Neural cell (in vitro differentiated cells): ENCODE results near the gene BBS4.

ENCODE experiments used
- CTCF ChIP-seq: fragments of 450-650 bp; IDR thresholded peaks from 2 replicates; pipeline ENCODE4 v1.5.1; 2014; ENCODE audit warnings: antibody characterized with exemption, mild to moderate bottlenecking, moderate library complexity; ENCODE audit not compliant: poor library complexity, severe bottlenecking
- EP300 ChIP-seq: fragments of 450-650 bp; conservative IDR thresholded peaks from 2 replicates; pipeline ENCODE4 v1.6.1; 2014; ENCODE audit warnings: antibody characterized with exemption, mild to moderate bottlenecking, moderate library complexity; ENCODE audit not compliant: poor library complexity, severe bottlenecking
- EZH2 ChIP-seq: fragments of 200-600, 300-800 bp; shearing (Covaris generic), sonication (generic); IDR thresholded peaks from 2 replicates; pipeline ENCODE4 v1.6.1; 2014; ENCODE audit warnings: antibody characterized with exemption, low read length, borderline replicate concordance, mild to moderate bottlenecking; ENCODE audit not compliant: insufficient read depth, poor library complexity, severe bottlenecking
- MXI1 ChIP-seq: fragments of 450-650 bp; conservative IDR thresholded peaks from 2 replicates; pipeline ENCODE4 v1.6.1; 2014; ENCODE audit warnings: antibody characterized with exemption, mild to moderate bottlenecking; ENCODE audit not compliant: poor library complexity, severe bottlenecking
- POLR2AphosphoS5 ChIP-seq: IDR thresholded peaks from 2 replicates; pipeline ENCODE4 v1.6.1; 2012
- RAD21 ChIP-seq: fragments of 450-650 bp; conservative IDR thresholded peaks from 2 replicates; pipeline ENCODE4 v1.6.1; 2014; ENCODE audit warnings: antibody characterized with exemption, mild to moderate bottlenecking, moderate library complexity
- REST ChIP-seq: IDR thresholded peaks from 2 replicates; pipeline ENCODE4 v1.6.1; 2012; ENCODE audit warnings: borderline replicate concordance
- SMC3 ChIP-seq: fragments of 450-650 bp; conservative IDR thresholded peaks from 2 replicates; pipeline ENCODE4 v1.6.1; 2014; ENCODE audit warnings: antibody characterized with exemption, mild to moderate bottlenecking, moderate library complexity; ENCODE audit not compliant: poor library complexity
- TAF1 ChIP-seq: IDR thresholded peaks from 2 replicates; pipeline ENCODE4 v1.6.1; 2012; ENCODE audit warnings: low read depth

- TF ChIP-seq CTCF, result no peak
- TF ChIP-seq EZH2, result no peak
- no peak for TF ChIP-seq POLR2AphosphoS5
- TF ChIP-seq EP300, result no peak
- no peak for TF ChIP-seq REST
- TF ChIP-seq TAF1, result no peak
- TF ChIP-seq RAD21, result no peak
- TF ChIP-seq SMC3, result no peak
- TF ChIP-seq MXI1, result no peak
Observed at GRCh38 chr15:72732516-72732915, 46.5 kb downstream of the BBS4 start.
